ENCODE data around the gene DBN1. TPM values are rescaled to one million over a fixed set of nuclear protein-coding genes. Genes with fewer than 3 reads are reported as not detected.

Gene DBN1
- total and polyA plus RNA-seq, 2 donors (not counting 1 experiment from before 2014, with no cell fraction given), result 1.4 to 1.9 TPM

GRCh38 chr5:177454397-177455035, 18.9 kb downstream of the DBN1 start:
- H3K27me3 Mint-ChIP-seq, result no peaks in the 10 kb centered on the region
- ATAC-seq (ENCODE audit: low read depth), result peak; percentile 53
- Histone ChIP-seq H3K9me3 (ENCODE audit: control extremely low read depth in 1 of 3, control insufficient read depth in 2 of 3, insufficient read depth in 1 of 3, low read length in 2 of 3) (peaks cover 0 to 4% (median 0%) of the 10 kb centered on the region in 3 donors), H3K4me2 (replicated peaks; ENCODE audit: low read depth, low read length, poor library complexity, severe bottlenecking) (peak overlapping the region; percentile 99), H3K27me3 (replicated peaks in 1 of 4; ENCODE audit: control extremely low read depth in 1 of 4, control insufficient read depth in 3 of 4, insufficient read depth in 4 of 4, low read length in 3 of 4) (peaks cover 0 to 7% (median 0%) of the 10 kb centered on the region in 4 experiments), H3K9ac (ENCODE audit: low read length) (peak overlapping the region; percentile 87), H3K79me2 (ENCODE audit: control insufficient read depth, insufficient read depth, low read length) (peaks cover 21% of the 10 kb centered on the region), H4K20me1 (ENCODE audit: control insufficient read depth, insufficient read depth, low read length, poor library complexity, severe bottlenecking) (peaks cover 30% of the 10 kb centered on the region), H3K36me3 (replicated peaks in 1 of 2; ENCODE audit: control extremely low read depth in 1 of 2, control insufficient read depth in 1 of 2, extremely low read depth in 1 of 2, insufficient read depth in 2 of 2, low read length in 1 of 2) (no peaks in the 10 kb centered on the region), H3K27ac (ENCODE audit: low read length in 2 of 2) (peak overlapping the region; percentile 88 to 97), H2AFZ (ENCODE audit: insufficient read depth, low read depth, low read length, poor library complexity, severe bottlenecking) (peak overlapping the region; percentile 8), H3K4me3 (ENCODE audit: control extremely low read depth in 1 of 5, extremely low read depth in 1 of 5, insufficient read depth in 1 of 5, low read depth in 2 of 5, low read length in 4 of 5) (peak overlapping the region; percentile 13 to 91 (median 74)), H3K4me1 (ENCODE audit: control insufficient read depth in 2 of 2, insufficient read depth in 2 of 2, low read length in 2 of 2) (peaks cover 17 to 32% of the 10 kb centered on the region in 2 donors)
- H3K4me3 Mint-ChIP-seq, result peak overlapping the region; percentile 96
- H3K9me3 Mint-ChIP-seq (ENCODE audit: insufficient read depth), result no peaks in the 10 kb centered on the region
- H3K4me1 Mint-ChIP-seq, result peaks cover 27% of the 10 kb centered on the region
- CTCF ChIA-PET, result interaction anchor here (0.6 to 21.3 kb wide), 23 partner anchors 9 to 152 kb away, joined by 3 to 628 read pairs (median 6); partner anchors contain the start of genes DOK3, F12, GRK6 and LMAN2
- POLR2A ChIA-PET, result interaction anchor here (0.5 to 6.7 kb wide), 11 partner anchors 7 to 114 kb away, joined by 3 to 87 read pairs (median 6); partner anchors contain the start of genes DOK3, GRK6, LMAN2 and PFN3
- peak overlapping the region; percentile 97 for H3K27ac Mint-ChIP-seq
- DNase-seq, result peak; percentile 98
- TF ChIP-seq EZH2 (IDR thresholded peaks at IDR 0.05; ENCODE audit: borderline replicate concordance, insufficient read depth, low read depth, low read length, poor library complexity, severe bottlenecking) (no peak), CTCF (IDR thresholded peaks at IDR 0.05) (peak; percentile 81)
- WGBS (ENCODE audit: insufficient coverage), result under 1% methylated on average over 84 of the region's 84 CpGs
- intact Hi-C loops (cut with micrococcal nuclease), result loop anchor here (1.0 to 2.0 kb wide), 8 partner anchors 8 to 136 kb away; partner anchors contain the start of genes GRK6, PDLIM7 and PRR7

All from B cell (primary cell).